KMS-11 (cell line): Measurements from ENCODE around the gene GPR17.

Experiments used
- H2AFZ ChIP-seq: fragments of 200-600 bp; sonication (generic); 2 replicates; pipeline ENCODE4 v1.6.1; 2016; ENCODE audit warnings: antibody characterized with exemption, mixed run types, low read depth
- H3K27ac ChIP-seq: fragments of 200-600 bp; sonication (generic); 2 replicates; pipeline ENCODE4 v1.6.1; 2016; ENCODE audit warnings: mild to moderate bottlenecking, mixed run types
- H3K27me3 ChIP-seq: fragments of 200-600 bp; sonication (generic); 2 replicates; pipeline ENCODE4 v1.6.1; 2017; ENCODE audit warnings: mild to moderate bottlenecking, low read depth, mixed run types, moderate library complexity; ENCODE audit not compliant: insufficient read depth
- H3K36me3 ChIP-seq: fragments of 200-600 bp; sonication (generic); 2 replicates; pipeline ENCODE4 v1.6.1; 2017; ENCODE audit warnings: mild to moderate bottlenecking, mixed run types; ENCODE audit not compliant: insufficient read depth
- H3K4me1 ChIP-seq: fragments of 200-600 bp; sonication (generic); 2 replicates; pipeline ENCODE4 v1.6.1; 2016; ENCODE audit warnings: mild to moderate bottlenecking, low read depth, mixed run types; ENCODE audit not compliant: poor library complexity, severe bottlenecking
- H3K4me2 ChIP-seq: fragments of 200-600 bp; sonication (generic); 2 replicates; pipeline ENCODE4 v1.7.0; 2016; ENCODE audit warnings: mild to moderate bottlenecking, mixed run types
- H3K4me3 ChIP-seq: fragments of 200-600 bp; sonication (generic); IDR thresholded peaks from 2 replicates; pipeline ENCODE4 v1.6.1; 2017; ENCODE audit warnings: low read depth, low read length, mixed read lengths; ENCODE audit not compliant: insufficient read depth
- H3K79me2 ChIP-seq: fragments of 200-600 bp; sonication (generic); 2 replicates; pipeline ENCODE4 v1.6.1; 2016; ENCODE audit warnings: low read depth, mixed run types; ENCODE audit not compliant: insufficient read depth
- H3K9ac ChIP-seq: fragments of 200-600 bp; sonication (generic); 2 replicates; pipeline ENCODE4 v1.6.1; 2016; ENCODE audit warnings: mild to moderate bottlenecking, mixed run types
- H4K20me1 ChIP-seq: fragments of 200-600 bp; sonication (generic); 2 replicates; pipeline ENCODE4 v1.6.1; 2016; ENCODE audit warnings: mild to moderate bottlenecking, mixed run types; ENCODE audit not compliant: insufficient read depth
- TF ChIP-seq, protein P1 (sequence below): fragments of 200-600 bp; sonication (generic); conservative IDR thresholded peaks from 2 replicates; pipeline ENCODE4 v1.6.1; 2017; ENCODE audit warnings: low read depth, mild to moderate bottlenecking, antibody characterized with exemption, low read length, moderate library complexity, mixed read lengths

The GPR17 gene

DNA sequence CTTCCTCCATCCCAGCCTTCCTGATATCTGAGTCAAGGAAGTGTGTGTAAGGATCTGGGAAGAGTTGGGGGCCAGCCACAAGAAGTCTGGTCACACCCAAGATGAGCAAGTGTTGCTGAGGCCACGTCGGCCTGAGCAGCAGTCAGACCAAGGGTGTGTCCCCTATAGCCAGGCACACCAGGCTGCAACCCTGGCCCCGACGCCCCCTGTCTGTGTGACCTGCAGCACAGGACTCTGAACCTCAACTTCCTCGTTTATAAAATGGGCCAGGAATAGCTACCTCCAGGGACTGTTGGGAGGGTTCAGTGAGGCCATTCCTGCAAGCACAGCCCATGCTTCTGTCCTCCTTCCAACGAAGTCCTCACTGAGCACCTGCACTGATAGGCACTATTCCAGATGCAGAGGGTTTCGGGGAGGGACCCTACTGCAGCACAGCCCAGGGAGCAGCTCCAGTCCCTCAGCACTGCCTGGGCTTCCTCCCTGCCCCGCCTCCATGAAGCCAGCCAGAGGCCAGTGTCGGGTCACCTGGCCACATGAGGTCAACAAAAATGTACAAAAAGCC lies 16.1 kb downstream of the GPR17 start:
- Histone ChIP-seq H3K36me3 (no peaks in the 10 kb centered on the region), H3K9ac (no peak overlapping the region), H3K27me3 (no peaks in the 10 kb centered on the region), H2AFZ (no peak overlapping the region), H3K4me3 (no peak overlapping the region), H3K79me2 (no peaks in the 10 kb centered on the region), H4K20me1 (no peaks in the 10 kb centered on the region), H3K4me1 (no peaks in the 10 kb centered on the region), H3K4me2 (no peak overlapping the region), H3K27ac (no peak overlapping the region)
- TF ChIP-seq, protein P1, sequence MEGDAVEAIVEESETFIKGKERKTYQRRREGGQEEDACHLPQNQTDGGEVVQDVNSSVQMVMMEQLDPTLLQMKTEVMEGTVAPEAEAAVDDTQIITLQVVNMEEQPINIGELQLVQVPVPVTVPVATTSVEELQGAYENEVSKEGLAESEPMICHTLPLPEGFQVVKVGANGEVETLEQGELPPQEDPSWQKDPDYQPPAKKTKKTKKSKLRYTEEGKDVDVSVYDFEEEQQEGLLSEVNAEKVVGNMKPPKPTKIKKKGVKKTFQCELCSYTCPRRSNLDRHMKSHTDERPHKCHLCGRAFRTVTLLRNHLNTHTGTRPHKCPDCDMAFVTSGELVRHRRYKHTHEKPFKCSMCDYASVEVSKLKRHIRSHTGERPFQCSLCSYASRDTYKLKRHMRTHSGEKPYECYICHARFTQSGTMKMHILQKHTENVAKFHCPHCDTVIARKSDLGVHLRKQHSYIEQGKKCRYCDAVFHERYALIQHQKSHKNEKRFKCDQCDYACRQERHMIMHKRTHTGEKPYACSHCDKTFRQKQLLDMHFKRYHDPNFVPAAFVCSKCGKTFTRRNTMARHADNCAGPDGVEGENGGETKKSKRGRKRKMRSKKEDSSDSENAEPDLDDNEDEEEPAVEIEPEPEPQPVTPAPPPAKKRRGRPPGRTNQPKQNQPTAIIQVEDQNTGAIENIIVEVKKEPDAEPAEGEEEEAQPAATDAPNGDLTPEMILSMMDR: no peak

DNA sequence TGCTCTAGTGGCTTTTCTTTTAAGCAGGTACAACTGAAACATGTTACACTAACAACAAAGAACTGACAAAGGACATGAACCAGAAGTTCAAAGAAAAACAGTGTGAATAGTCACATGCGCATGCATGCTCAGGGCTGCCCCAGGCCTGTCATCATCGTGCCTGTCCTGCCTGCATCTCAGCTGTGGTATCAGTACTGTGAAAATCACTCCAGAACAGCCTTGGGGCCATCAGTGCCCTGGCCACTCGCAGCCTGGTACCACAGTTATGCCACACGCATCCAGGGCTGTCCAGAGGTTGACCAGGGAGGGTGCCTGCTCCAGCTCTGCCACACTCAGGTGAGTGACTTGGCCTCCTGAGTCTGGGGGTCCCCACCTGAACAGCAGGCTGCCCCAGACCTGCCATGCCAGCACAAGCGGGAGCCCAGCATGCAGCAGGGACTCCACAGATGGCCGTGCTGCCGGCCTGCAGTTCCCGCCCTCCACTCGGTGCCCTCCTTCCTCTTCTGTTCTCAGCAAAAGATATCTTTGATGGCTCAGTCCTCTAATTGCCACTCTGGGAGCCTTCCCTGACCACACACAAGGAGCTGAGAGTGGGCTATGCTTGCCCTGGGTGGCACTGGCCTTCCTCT lies 17.1 kb downstream of the GPR17 start:
- Histone ChIP-seq H3K27me3 (no peaks in the 10 kb centered on the region), H3K79me2 (no peaks in the 10 kb centered on the region), H3K4me3 (no peak overlapping the region), H3K36me3 (no peaks in the 10 kb centered on the region), H3K27ac (no peak overlapping the region), H3K9ac (no peak overlapping the region), H3K4me2 (no peak overlapping the region), H3K4me1 (no peaks in the 10 kb centered on the region), H2AFZ (no peak overlapping the region), H4K20me1 (no peaks in the 10 kb centered on the region)
- TF ChIP-seq, protein P1: no peak

DNA sequence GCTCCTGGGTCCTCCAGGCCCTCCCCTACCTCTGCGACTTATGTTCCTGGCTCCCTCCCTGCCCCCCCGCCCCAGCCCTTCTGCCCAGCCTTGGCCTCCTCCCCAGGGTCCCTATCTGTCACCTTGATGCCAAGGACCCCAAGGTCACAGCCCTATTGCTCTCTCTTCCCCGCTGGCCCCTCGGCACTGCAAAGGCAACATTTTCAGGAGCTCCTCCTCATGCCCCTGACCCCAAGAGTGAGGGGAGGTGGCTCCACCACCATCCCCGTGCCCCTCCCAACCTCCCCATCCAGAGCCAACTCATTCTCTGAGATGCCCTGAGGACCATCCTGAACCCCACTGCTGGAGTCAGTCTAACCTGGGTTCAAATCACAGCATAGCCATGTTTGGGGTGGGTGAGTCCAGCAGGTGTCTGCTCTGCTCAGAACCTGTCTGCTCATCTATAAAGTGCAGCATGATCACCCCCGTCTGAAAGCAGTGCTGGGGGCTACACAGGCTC lies 17.7 kb downstream of the GPR17 start:
- Histone ChIP-seq H2AFZ (no peak overlapping the region), H3K4me1 (no peaks in the 10 kb centered on the region), H3K27ac (no peak overlapping the region), H3K4me3 (no peak overlapping the region), H3K9ac (no peak overlapping the region), H3K4me2 (no peak overlapping the region), H3K27me3 (no peaks in the 10 kb centered on the region), H3K36me3 (no peaks in the 10 kb centered on the region), H4K20me1 (no peaks in the 10 kb centered on the region), H3K79me2 (no peaks in the 10 kb centered on the region)
- TF ChIP-seq, protein P1: no peak

DNA sequence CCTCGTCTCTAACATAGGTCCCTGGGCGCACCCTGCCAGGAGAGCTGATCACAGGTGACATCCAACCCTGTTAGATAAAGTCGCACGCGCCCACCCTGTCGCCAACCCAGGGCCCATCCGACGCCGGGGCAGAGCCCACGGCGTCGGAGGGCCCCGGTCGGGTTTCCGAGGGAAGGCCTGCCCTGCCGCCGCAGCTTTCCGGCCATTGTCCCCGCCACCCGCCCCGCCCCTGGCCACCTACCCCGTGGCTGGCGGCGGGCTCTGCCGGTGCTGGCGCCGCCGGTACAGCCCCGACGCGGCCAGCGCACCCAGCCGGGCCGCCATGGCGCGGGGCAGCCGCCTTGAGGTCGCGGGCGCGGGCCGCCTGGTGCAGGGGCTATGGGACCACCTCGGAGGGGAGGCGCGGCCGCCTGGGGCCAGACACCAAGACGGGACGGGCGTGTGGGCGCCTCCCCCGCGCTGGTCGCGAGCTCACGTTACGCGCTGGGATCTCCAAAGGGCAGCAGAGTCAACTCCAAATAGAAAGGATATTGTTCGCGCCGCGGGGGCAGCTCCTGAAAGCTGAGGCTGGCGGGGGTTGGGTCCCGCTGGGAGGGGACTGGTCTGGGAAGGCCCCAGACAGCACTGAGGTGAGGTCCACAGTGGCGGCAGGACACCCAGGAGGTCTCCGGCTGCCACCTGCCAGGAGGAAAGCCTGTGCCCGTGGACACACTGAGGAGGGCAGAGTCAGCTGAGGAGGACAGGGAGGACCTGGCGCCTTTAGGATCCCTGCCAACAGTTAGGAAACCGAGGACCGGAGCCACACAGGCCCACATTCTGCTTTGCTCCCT lies 18.3 kb downstream of the GPR17 start:
- Histone ChIP-seq H3K4me3 (no peak overlapping the region), H3K36me3 (no peaks in the 10 kb centered on the region), H3K27me3 (no peaks in the 10 kb centered on the region), H2AFZ (no peak overlapping the region), H3K4me2 (no peak overlapping the region), H3K4me1 (no peaks in the 10 kb centered on the region), H4K20me1 (no peaks in the 10 kb centered on the region), H3K9ac (no peak overlapping the region), H3K27ac (no peak overlapping the region), H3K79me2 (no peaks in the 10 kb centered on the region)
- TF ChIP-seq, protein P1: no peak
